ENCODE results near the gene IFIT3. TPM values are rescaled to one million over a fixed set of nuclear protein-coding genes. Genes with fewer than 3 reads are reported as not detected.
A peak's percentile ranks its signal among the peaks of the same experiment; 100 is the strongest.

The IFIT3 gene
- polyA plus RNA-seq, 2 of the 4 experiments (the other 2 are of a cell fraction): 1.5 to 2.1 TPM

GRCh38 chr10:89357975-89358374 lies 30.2 kb downstream of the IFIT3 start:
- POLR2A ChIA-PET: no interaction called here
- Histone ChIP-seq H3K4me1 (peaks cover 10% of the 10 kb centered on the region), H3K4me2 (no peak overlapping the region), H3K27ac (no peak overlapping the region), H3K4me3 (no peak overlapping the region), H3K9me3 (0 out of 3 replicates have a peak, but pooled peaks cover 3% of the 10 kb centered on the region)
- WGBS (ENCODE audit: missing lambda C conversion rate): 94% methylated on average over 2 of the region's 2 CpGs
- no peak for ATAC-seq
- CTCF ChIA-PET: interaction anchor here (1.3 to 1.9 kb wide), 4 partner anchors 11 to 12 kb away, joined by 3 to 11 read pairs (median 5); no protein-coding TSS in a partner anchor
- no peak for FAIRE-seq
- DNase-seq (ENCODE audit: low read depth in 1 of 2, low spot score in 1 of 2): no peak
- TF ChIP-seq PBX3 (IDR thresholded peaks at IDR 0.05) (no peak), CBX8 (IDR thresholded peaks at IDR 0.05) (no peak), HMGXB4 (CRISPR knock-in tag; IDR thresholded peaks at IDR 0.05; ENCODE audit: borderline replicate concordance) (no peak), HEYL (CRISPR knock-in tag; IDR thresholded peaks at IDR 0.05) (no peak), EP300 (IDR thresholded peaks at IDR 0.05) (no peak), NR3C1 (IDR thresholded peaks at IDR 0.05) (no peak), CHD4 (IDR thresholded peaks at IDR 0.05; ENCODE audit: borderline replicate concordance) (no peak), CHD2 (IDR thresholded peaks at IDR 0.05; ENCODE audit: low read length, partially characterized antibody) (no peak), MAX (IDR thresholded peaks at IDR 0.05) (no peak), BCL3 (IDR thresholded peaks at IDR 0.05) (no peak), HOXA7 (CRISPR knock-in tag; IDR thresholded peaks at IDR 0.05) (no peak), RNF2 (IDR thresholded peaks at IDR 0.05; ENCODE audit: borderline replicate concordance, low read depth) (no peak), GATA3 (IDR thresholded peaks at IDR 0.05; ENCODE audit: borderline replicate concordance) (no peak), ATOH8 (CRISPR knock-in tag; IDR thresholded peaks at IDR 0.05; ENCODE audit: low read depth) (no peak), ELK1 (IDR thresholded peaks at IDR 0.05; ENCODE audit: low read depth, low read length) (no peak), HDAC2 (IDR thresholded peaks at IDR 0.05) (no peak)

- ATAC-seq (no peak), DNase-seq (ENCODE audit: low read depth in 1 of 2, low spot score in 1 of 2) (peak in 1 of 2 experiments; percentile 7), FAIRE-seq (no peak)
- POLR2A ChIA-PET: no interaction called here
- no peak overlapping the region for H3K27ac ChIP-seq
- no peaks in the 10 kb centered on the region for H3K9me3 ChIP-seq
- TF ChIP-seq ZFP36 (IDR thresholded peaks at IDR 0.05; ENCODE audit: borderline replicate concordance, partially characterized antibody) (no peak), BCL3 (IDR thresholded peaks at IDR 0.05) (no peak), NFE2L2 (conservative IDR thresholded peaks at IDR 0.05; ENCODE audit: low read length) (no peak), CEBPB (IDR thresholded peaks at IDR 0.05) (no peak), MYC (IDR thresholded peaks at IDR 0.05; ENCODE audit: borderline replicate concordance, low read length) (no peak), FOXS1 (CRISPR knock-in tag; IDR thresholded peaks at IDR 0.05) (no peak), USF2 (IDR thresholded peaks at IDR 0.05) (no peak)
- peaks cover 6% of the 10 kb centered on the region; the same call in 1 of the 3 replicates for H3K4me1 ChIP-seq
- H3K4me3 ChIP-seq: no peak overlapping the region
- H3K4me2 ChIP-seq: no peak overlapping the region
- CTCF ChIA-PET: interaction anchor here (1.9 kb wide), 1 partner anchor 9 kb away, joined by 11 read pairs; no protein-coding TSS in a partner anchor
These were observed 32.4 kb downstream of the IFIT3 start for GRCh38 chr10:89360157-89360556.

All from A549 (cell line).